Neural crest cell (in vitro differentiated cells): ENCODE results near the gene TDRD10. TPM values are rescaled to one million over a fixed set of nuclear protein-coding genes. Genes with fewer than 3 reads are reported as not detected.

ENCODE experiments used
- DNase-seq: peaks from one replicate; pipeline ENCODE4 v3.0.0; 2021; ENCODE audit warnings: low read depth, mixed read lengths, low spot score
- H3K27ac Mint-ChIP-seq: one replicate; pipeline ENCODE4 v1.8.0; 2021; ENCODE audit warnings: mild to moderate bottlenecking, mixed read lengths; ENCODE audit not compliant: unreplicated experiment
- H3K27me3 Mint-ChIP-seq: 2 replicates; pipeline ENCODE4 v1.8.0; 2021; ENCODE audit warnings: low read depth, mild to moderate bottlenecking, mixed read lengths
- H3K36me3 Mint-ChIP-seq: 2 replicates; pipeline ENCODE4 v1.8.0; 2021; ENCODE audit warnings: low read depth, mild to moderate bottlenecking, mixed read lengths
- H3K4me1 Mint-ChIP-seq: 2 replicates; pipeline ENCODE4 v1.8.0; 2021; ENCODE audit warnings: mixed read lengths
- H3K4me3 Mint-ChIP-seq: one replicate; pipeline ENCODE4 v1.8.0; 2021; ENCODE audit warnings: mild to moderate bottlenecking, mixed read lengths
- H3K9me3 Mint-ChIP-seq: 2 replicates; pipeline ENCODE4 v1.8.0; 2021; ENCODE audit warnings: mixed read lengths
- CTCF ChIP-seq: fragments of 200-600 bp; sonication (generic); conservative IDR thresholded peaks from 2 replicates; pipeline ENCODE4 v1.5.0; 2021; ENCODE audit warnings: antibody characterized with exemption, mild to moderate bottlenecking
- total RNA-seq: library from RNA; stranded (reverse); gene quantifications from 2 replicates; pipeline ENCODE4 v1.2.1, GENCODE V29; 2021

Gene TDRD10
- total RNA-seq, 1 donor from 2014 or later = not detected

GRCh38 chr1:154574716-154575115, 72.7 kb downstream of the TDRD10 start:
- no peak overlapping the region for H3K4me3 Mint-ChIP-seq
- H3K36me3 Mint-ChIP-seq = peaks cover 14% of the 10 kb centered on the region
- no peaks in the 10 kb centered on the region for H3K27me3 Mint-ChIP-seq
- H3K9me3 Mint-ChIP-seq = no peaks in the 10 kb centered on the region
- DNase-seq = no peak
- no peak overlapping the region for H3K27ac Mint-ChIP-seq
- TF ChIP-seq CTCF = no peak
- H3K4me1 Mint-ChIP-seq = peaks cover 16% of the 10 kb centered on the region

DNA sequence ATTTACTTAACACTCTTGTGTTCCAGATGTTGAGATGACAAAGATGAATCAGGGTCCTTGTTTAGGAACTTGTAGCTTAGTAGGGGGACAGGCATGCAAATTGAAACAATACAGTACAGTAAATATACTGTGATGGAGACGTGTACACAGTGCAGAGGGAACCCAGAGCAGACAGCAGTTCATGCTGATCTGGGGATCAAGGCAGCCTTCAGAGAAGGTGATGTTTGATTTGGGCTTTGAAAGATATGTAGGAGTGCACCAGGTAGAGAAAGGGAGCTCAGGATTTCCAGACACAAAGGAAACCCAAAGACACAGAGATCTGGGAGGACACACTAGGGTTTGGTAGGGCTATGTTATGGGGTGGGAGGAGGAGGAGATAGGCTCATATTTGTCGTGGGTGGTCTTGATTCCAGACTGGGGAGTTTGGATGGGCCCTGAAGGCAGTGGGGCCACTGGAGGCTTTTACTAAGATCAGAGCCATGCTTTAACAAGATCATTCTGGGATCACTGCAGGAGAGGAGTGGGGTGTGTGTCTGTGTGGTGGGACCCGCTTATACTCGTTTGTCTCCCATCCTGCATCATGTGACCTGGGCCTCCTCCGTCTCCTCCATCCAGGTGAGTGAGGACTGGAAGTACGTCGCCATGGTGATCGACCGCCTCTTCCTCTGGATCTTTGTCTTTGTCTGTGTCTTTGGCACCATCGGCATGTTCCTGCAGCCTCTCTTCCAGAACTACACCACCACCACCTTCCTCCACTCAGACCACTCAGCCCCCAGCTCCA, 73.3 kb downstream of the TDRD10 start:
- no peak for TF ChIP-seq CTCF
- Mint-ChIP-seq H3K4me3 (peak overlapping the region; percentile 50), H3K27me3 (no peaks in the 10 kb centered on the region), H3K9me3 (no peaks in the 10 kb centered on the region), H3K36me3 (peaks cover 14% of the 10 kb centered on the region), H3K27ac (no peak overlapping the region), H3K4me1 (peaks cover 18% of the 10 kb centered on the region)
- DNase-seq = no peak

- H3K27ac Mint-ChIP-seq = no peak overlapping the region
- H3K9me3 Mint-ChIP-seq = no peaks in the 10 kb centered on the region
- peaks cover 13% of the 10 kb centered on the region for H3K36me3 Mint-ChIP-seq
- H3K4me3 Mint-ChIP-seq = peak overlapping the region; percentile 50
- H3K4me1 Mint-ChIP-seq = peaks cover 18% of the 10 kb centered on the region
- H3K27me3 Mint-ChIP-seq = no peaks in the 10 kb centered on the region
- TF ChIP-seq CTCF = no peak
- no peak for DNase-seq
These were observed 74.0 kb downstream of the TDRD10 start for GRCh38 chr1:154575951-154576566.

DNA sequence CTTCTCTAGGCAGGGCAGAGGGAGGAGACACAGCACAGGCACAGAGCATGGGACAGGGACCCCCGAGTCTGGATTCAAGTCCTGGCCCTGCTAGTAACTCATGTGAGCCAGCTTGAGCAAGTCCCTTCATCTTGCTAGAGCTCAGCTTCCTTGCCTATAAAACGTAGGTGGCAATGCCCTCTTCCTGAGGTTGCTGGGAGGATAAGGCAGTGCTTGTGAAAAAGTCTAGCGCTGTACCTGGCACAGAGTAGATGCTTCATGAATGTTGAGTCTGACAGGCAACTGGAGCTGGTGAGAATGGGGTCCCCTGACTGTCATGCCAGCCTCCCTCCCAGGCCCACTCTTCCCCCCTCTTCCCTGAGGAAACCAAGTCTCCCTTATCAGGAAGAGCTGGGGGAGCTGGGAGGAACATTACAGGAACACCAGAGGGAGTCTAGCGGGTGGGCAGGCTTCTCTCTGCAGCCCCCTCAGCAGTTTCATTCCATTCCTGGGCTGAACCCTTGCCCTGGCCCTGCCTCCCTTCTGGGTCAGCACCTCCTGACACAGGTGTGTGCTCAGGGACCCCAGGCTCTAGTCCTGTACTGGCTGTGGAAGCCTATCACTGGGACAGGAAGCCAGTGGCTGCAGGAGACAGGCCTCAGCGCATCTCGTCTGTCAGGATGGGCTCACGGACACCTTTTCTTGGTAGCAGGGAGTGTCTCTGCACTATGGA, 75.5 kb downstream of the TDRD10 start:
- peaks cover 18% of the 10 kb centered on the region for H3K4me1 Mint-ChIP-seq
- peak overlapping the region; percentile 27 for H3K27ac Mint-ChIP-seq
- TF ChIP-seq CTCF = no peak
- no peak for DNase-seq
- H3K27me3 Mint-ChIP-seq = no peaks in the 10 kb centered on the region
- H3K4me3 Mint-ChIP-seq = no peak overlapping the region
- no peaks in the 10 kb centered on the region for H3K9me3 Mint-ChIP-seq
- peaks cover 7% of the 10 kb centered on the region for H3K36me3 Mint-ChIP-seq

GRCh38 chr1:154578058-154578418, 76.0 kb downstream of the TDRD10 start:
- Mint-ChIP-seq H3K36me3 (peaks cover 7% of the 10 kb centered on the region), H3K4me1 (peaks cover 18% of the 10 kb centered on the region), H3K27me3 (no peaks in the 10 kb centered on the region), H3K4me3 (no peak overlapping the region), H3K9me3 (no peaks in the 10 kb centered on the region), H3K27ac (no peak overlapping the region)
- no peak for DNase-seq
- TF ChIP-seq CTCF = no peak
